ENCODE data around the gene GPATCH2L. TPM values are rescaled to one million over a fixed set of nuclear protein-coding genes. Genes with fewer than 3 reads are reported as not detected.

The GPATCH2L gene
- total RNA-seq, 1 donor from 2014 or later, result 40.3 TPM

GRCh38 chr14:76133103-76133502 is 18.6 kb upstream of the GPATCH2L start:
- Histone ChIP-seq H3K27me3 (no peaks in the 10 kb centered on the region), H3K36me3 (no peaks in the 10 kb centered on the region), H3K4me1 (no peaks in the 10 kb centered on the region), H3K4me3 (no peak overlapping the region), H3K9me3 (no peaks in the 10 kb centered on the region), H3K27ac (no peak overlapping the region)
- intact Hi-C loops (cut with DNase I), result no loop called here
- no peak for DNase-seq (ENCODE audit: low spot score in 2 of 2)
- no peak for TF ChIP-seq CTCF (IDR thresholded peaks at IDR 0.05)

GRCh38 chr14:76134231-76134630 is 17.5 kb upstream of the GPATCH2L start:
- no peaks in the 10 kb centered on the region for H3K4me1 ChIP-seq
- H3K36me3 ChIP-seq, result no peaks in the 10 kb centered on the region
- H3K4me3 ChIP-seq, result no peak overlapping the region
- TF ChIP-seq CTCF (IDR thresholded peaks at IDR 0.05), result no peak
- no peaks in the 10 kb centered on the region for H3K27me3 ChIP-seq
- intact Hi-C loops (cut with DNase I), result no loop called here
- DNase-seq (ENCODE audit: low spot score in 2 of 2), result peak in 1 of 2 donors; percentile 11
- H3K9me3 ChIP-seq, result no peaks in the 10 kb centered on the region
- H3K27ac ChIP-seq, result no peak overlapping the region

- H3K27me3 ChIP-seq, result no peaks in the 10 kb centered on the region
- TF ChIP-seq CTCF (IDR thresholded peaks at IDR 0.05), result no peak
- DNase-seq (ENCODE audit: low spot score in 2 of 2), result peak in 1 of 2 donors; percentile 41
- no peaks in the 10 kb centered on the region for H3K4me1 ChIP-seq
- H3K9me3 ChIP-seq, result no peaks in the 10 kb centered on the region
- intact Hi-C loops (cut with DNase I), result no loop called here
- H3K27ac ChIP-seq, result no peak overlapping the region
- no peak overlapping the region for H3K4me3 ChIP-seq
- H3K36me3 ChIP-seq, result no peaks in the 10 kb centered on the region
These were observed 16.0 kb upstream of the GPATCH2L start for GRCh38 chr14:76135722-76136121.

GRCh38 chr14:76136476-76137110 is 15.1 kb upstream of the GPATCH2L start:
- no peak for DNase-seq (ENCODE audit: low spot score in 2 of 2)
- intact Hi-C loops (cut with DNase I), result no loop called here
- Histone ChIP-seq H3K9me3 (no peaks in the 10 kb centered on the region), H3K36me3 (no peaks in the 10 kb centered on the region), H3K27ac (no peak overlapping the region), H3K27me3 (no peaks in the 10 kb centered on the region), H3K4me1 (no peaks in the 10 kb centered on the region), H3K4me3 (no peak overlapping the region)
- TF ChIP-seq CTCF (IDR thresholded peaks at IDR 0.05), result no peak

GRCh38 chr14:76138119-76138757 is 13.5 kb upstream of the GPATCH2L start:
- DNase-seq (ENCODE audit: low spot score in 2 of 2), result no peak
- no peaks in the 10 kb centered on the region for H3K27me3 ChIP-seq
- intact Hi-C loops (cut with DNase I), result no loop called here

More at GRCh38 chr14:76138119-76138757, 13.5 kb upstream of the GPATCH2L start:
- Histone ChIP-seq H3K4me3 (peak overlapping the region; percentile 30 to 51), H3K36me3 (no peaks in the 10 kb centered on the region), H3K4me1 (no peaks in the 10 kb centered on the region), H3K27ac (no peak overlapping the region), H3K9me3 (peaks cover 0 to 5% of the 10 kb centered on the region in 2 donors)
- no peak for TF ChIP-seq CTCF (IDR thresholded peaks at IDR 0.05)

Measured in ascending aorta (tissue), 2 donors.